H1 (cell line): Measurements from ENCODE around the gene AP4M1. TPM values are rescaled to one million over a fixed set of nuclear protein-coding genes. Genes with fewer than 3 reads are reported as not detected.

ENCODE experiments used
- CTCF ChIA-PET: fragments of 300-600 bp; sonication (Branson Sonifier 250); formaldehyde crosslinking; loops from one replicate; lab custom pipeline; 2021; ENCODE audit not compliant: partially characterized antibody; lab: Charles Lee
- POLR2A ChIA-PET: fragments of 300-600 bp; sonication (Branson Sonifier 250); formaldehyde crosslinking; loops from one replicate; lab custom pipeline; 2021; ENCODE audit warnings: inconsistent platforms; ENCODE audit not compliant: partially characterized antibody; lab: Charles Lee
- DNase-seq, 2 experiments: peaks; one replicate each; pipeline versions ENCODE4 v3.0.0 to v3.0.0-alpha.2; 2010 to 2022; ENCODE audit warnings: low spot score in 2 of 2, low read depth in 1 of 2, mixed read lengths in 1 of 2
- FAIRE-seq: peaks from 2 replicates; lab custom pipeline; 2011; peaks lifted over from hg19 to GRCh38; lab: Jason Lieb, UNC
- H2AFZ ChIP-seq: 2 replicates; pipeline ENCODE4 v1.8.1; 2012; ENCODE audit warnings: low read length, inconsistent platforms
- H2AK5ac ChIP-seq: 2 replicates; pipeline ENCODE4 v1.6.1; 2013; ENCODE audit warnings: low read depth, low read length
- H2BK120ac ChIP-seq: replicated peaks from 2 replicates; pipeline ENCODE3; 2013; ENCODE audit warnings: low read depth, low read length, inconsistent platforms
- H2BK12ac ChIP-seq: 2 replicates; pipeline ENCODE4 v1.6.1; 2013; ENCODE audit warnings: low read depth, low read length
- H2BK15ac ChIP-seq: 2 replicates; pipeline ENCODE4 v1.6.1; 2013; ENCODE audit warnings: low read length
- H2BK20ac ChIP-seq: 2 replicates; pipeline ENCODE4 v1.6.1; 2013; ENCODE audit warnings: low read length
- H2BK5ac ChIP-seq: 2 replicates; pipeline ENCODE4 v1.6.1; 2013; ENCODE audit warnings: low read depth, low read length
- H3K14ac ChIP-seq: 2 replicates; pipeline ENCODE4 v1.6.1; 2013; ENCODE audit warnings: inconsistent platforms; ENCODE audit not compliant: insufficient read length
- H3K18ac ChIP-seq: 2 replicates; pipeline ENCODE4 v1.6.1; 2013; ENCODE audit warnings: low read length; ENCODE audit errors: extremely low read depth
- H3K23ac ChIP-seq: 2 replicates; pipeline ENCODE4 v1.6.1; 2013; ENCODE audit warnings: inconsistent platforms; ENCODE audit not compliant: insufficient read length
- H3K23me2 ChIP-seq: 2 replicates; pipeline ENCODE4 v1.6.1; 2013; ENCODE audit warnings: low read depth, low read length
- H3K27ac ChIP-seq: 2 replicates; pipeline ENCODE4 v1.6.1; 2011; ENCODE audit warnings: low read depth, low read length, inconsistent platforms
- H3K27me3 ChIP-seq, 4 experiments: replicated peaks in 1 of 4; 1 replicate in 1 of 4; 2 replicates in 3 of 4; pipeline versions ENCODE4 v1.6.1 to v1.8.1; 2011 to 2013; ENCODE audit warnings: low read length in 3 of 4, mild to moderate bottlenecking in 3 of 4, inconsistent platforms in 2 of 4, mixed read lengths in 2 of 4, moderate library complexity in 1 of 4; ENCODE audit not compliant: control insufficient read depth in 3 of 4, insufficient read depth in 3 of 4; ENCODE audit errors: extremely low read depth in 1 of 4
- H3K36me3 ChIP-seq, 4 experiments: 2 replicates each; pipeline versions ENCODE4 v1.6.1 to v1.8.1; 2011 to 2013; ENCODE audit warnings: mild to moderate bottlenecking in 4 of 4, low read length in 3 of 4, moderate library complexity in 2 of 4, control low read depth in 1 of 4, inconsistent platforms in 1 of 4; ENCODE audit not compliant: insufficient read depth in 4 of 4, control insufficient read depth in 2 of 4
- H3K4ac ChIP-seq: replicated peaks from 2 replicates; pipeline ENCODE3; 2013; ENCODE audit warnings: low read length, low read depth, mixed read lengths, inconsistent platforms; ENCODE audit not compliant: insufficient read length
- H3K4me1 ChIP-seq, 4 experiments: replicated peaks in 1 of 4; 1 replicate in 1 of 4; 2 replicates in 3 of 4; pipeline versions ENCODE4 v1.6.1 to v1.8.1; 2011 to 2013; ENCODE audit warnings: low read length in 3 of 4, inconsistent platforms in 2 of 4, mixed read lengths in 1 of 4; ENCODE audit not compliant: insufficient read depth in 4 of 4, control insufficient read depth in 3 of 4
- H3K4me2 ChIP-seq, 2 experiments: 2 replicates each; pipeline versions ENCODE4 v1.6.1 to v1.8.1; 2011 to 2013; ENCODE audit warnings: low read depth in 2 of 2, low read length in 2 of 2, control low read depth in 1 of 2, inconsistent platforms in 1 of 2, mild to moderate bottlenecking in 1 of 2; ENCODE audit not compliant: insufficient read depth in 1 of 2
- H3K4me3 ChIP-seq, 4 experiments: fragments of 200-600, 300-600 bp in 1 of 4; sonication (generic), shearing (Covaris generic), sonication (Bioruptor Twin) in 1 of 4; 2 replicates each; pipeline versions ENCODE4 v1.5.1 to v1.8.1; 2011 to 2016; ENCODE audit warnings: low read length in 4 of 4, low read depth in 3 of 4, control low read depth in 2 of 4, inconsistent platforms in 2 of 4, mild to moderate bottlenecking in 2 of 4, mixed read lengths in 1 of 4, moderate library complexity in 1 of 4; ENCODE audit not compliant: insufficient read depth in 2 of 4; ENCODE audit errors: extremely low read depth in 1 of 4
- H3K56ac ChIP-seq: replicated peaks from 2 replicates; pipeline ENCODE3; 2013; ENCODE audit warnings: low read depth, mild to moderate bottlenecking, mixed read lengths, low read length, inconsistent platforms; ENCODE audit not compliant: insufficient read length
- H3K79me1 ChIP-seq: 2 replicates; pipeline ENCODE4 v1.6.1; 2013; ENCODE audit warnings: low read depth, low read length, control low read depth
- H3K79me2 ChIP-seq, 2 experiments: 2 replicates each; pipeline versions ENCODE4 v1.6.1 to v1.8.1; 2012 to 2013; ENCODE audit warnings: low read length in 2 of 2, mild to moderate bottlenecking in 2 of 2, inconsistent platforms in 1 of 2; ENCODE audit not compliant: insufficient read depth in 2 of 2, control insufficient read depth in 1 of 2
- H3K9ac ChIP-seq, 4 experiments: replicated peaks in 1 of 4; 1 replicate in 1 of 4; 2 replicates in 3 of 4; pipeline versions ENCODE4 v1.6.1 to v1.8.1; 2011 to 2013; ENCODE audit warnings: low read depth in 3 of 4, low read length in 3 of 4, control low read depth in 2 of 4, mild to moderate bottlenecking in 2 of 4, moderate library complexity in 2 of 4, inconsistent platforms in 1 of 4; ENCODE audit errors: extremely low read depth in 1 of 4
- H3K9me3 ChIP-seq, 2 experiments: 2 replicates each; pipeline versions ENCODE4 v1.6.1 to v1.8.1; 2012 to 2013; ENCODE audit warnings: mild to moderate bottlenecking in 2 of 2, moderate library complexity in 2 of 2, control low read depth in 1 of 2, inconsistent platforms in 1 of 2, low read depth in 1 of 2, low read length in 1 of 2, mixed read lengths in 1 of 2; ENCODE audit not compliant: insufficient read depth in 2 of 2
- H4K20me1 ChIP-seq, 2 experiments: replicated peaks in 1 of 2; 2 replicates each; pipeline versions ENCODE3 to v1.8.1; 2011 to 2013; ENCODE audit warnings: inconsistent platforms in 2 of 2, low read length in 2 of 2, mild to moderate bottlenecking in 1 of 2; ENCODE audit not compliant: insufficient read depth in 2 of 2, control insufficient read depth in 1 of 2
- H4K5ac ChIP-seq: 2 replicates; pipeline ENCODE4 v1.6.1; 2013; ENCODE audit warnings: low read length, low read depth, mixed read lengths, inconsistent platforms; ENCODE audit not compliant: insufficient read length
- H4K8ac ChIP-seq: 2 replicates; pipeline ENCODE4 v1.8.0; 2013; ENCODE audit warnings: mild to moderate bottlenecking, moderate library complexity, low read length, inconsistent platforms; ENCODE audit not compliant: insufficient read depth; ENCODE audit errors: extremely low read depth
- H4K91ac ChIP-seq: replicated peaks from 2 replicates; pipeline ENCODE3; 2013; ENCODE audit warnings: low read length, mixed read lengths, inconsistent platforms; ENCODE audit not compliant: insufficient read length
- EGR1 ChIP-seq: IDR thresholded peaks from 2 replicates; pipeline ENCODE4 v1.6.1; 2011; ENCODE audit warnings: low read depth, low read length, borderline replicate concordance
- POLR2A ChIP-seq, 2 experiments: IDR thresholded peaks; 1 replicate in 1 of 2; 2 replicates in 1 of 2; pipeline ENCODE4 v1.6.1; 2011; ENCODE audit warnings: low read depth in 2 of 2, low read length in 2 of 2, mild to moderate bottlenecking in 2 of 2; ENCODE audit errors: control extremely low read depth in 1 of 2
- WGBS, 2 experiments: shearing (Covaris generic) in 1 of 2; methylation state at CpG; one replicate each; pipeline versions ENCODE4 v1.1.6 to v1.1.7; 2013 to 2015; ENCODE audit warnings: low lambda C conversion rate in 2 of 2, mixed read lengths in 2 of 2, inconsistent platforms in 1 of 2, low coverage in 1 of 2, missing lambda C conversion rate in 1 of 2; ENCODE audit not compliant: insufficient replicate concordance in 2 of 2, insufficient coverage in 1 of 2, insufficient read length in 1 of 2; ENCODE audit errors: extremely low coverage in 1 of 2, missing lambda C conversion rate in 1 of 2; 5-methylcytosine and 5-hydroxymethylcytosine counted together
- polyA plus RNA-seq, 7 experiments: library from polyadenylated mRNA; depleted of rRNA in 3 of 7; stranded (reverse) in 5 of 7; unstranded in 2 of 7; fragments of >200 nt in 5 of 7; fragments of 200-250 nt in 2 of 7; gene quantifications; 1 replicate in 5 of 7; 2 replicates in 1 of 7; 4 replicates in 1 of 7; pipeline versions ENCODE4 v1.2.1 to v1.2.3, GENCODE V29; 2011 to 2013; ENCODE audit warnings: missing spikeins in 2 of 7, mixed read lengths in 2 of 7
- total RNA-seq: library from RNA; stranded (reverse); fragmentation: NEBNext Ultra II Directional; extraction: Animal tissue kit (Norgen Biotek cat#: 25700); gene quantifications from 2 replicates; pipeline ENCODE4 v1.2.1, GENCODE V29; 2021

AP4M1 gene
- total and polyA plus RNA-seq, 2 of the 8 experiments (the other 6 are each of a cell fraction or from before 2014, with no cell fraction given), result 15.2 to 16.6 TPM

DNA sequence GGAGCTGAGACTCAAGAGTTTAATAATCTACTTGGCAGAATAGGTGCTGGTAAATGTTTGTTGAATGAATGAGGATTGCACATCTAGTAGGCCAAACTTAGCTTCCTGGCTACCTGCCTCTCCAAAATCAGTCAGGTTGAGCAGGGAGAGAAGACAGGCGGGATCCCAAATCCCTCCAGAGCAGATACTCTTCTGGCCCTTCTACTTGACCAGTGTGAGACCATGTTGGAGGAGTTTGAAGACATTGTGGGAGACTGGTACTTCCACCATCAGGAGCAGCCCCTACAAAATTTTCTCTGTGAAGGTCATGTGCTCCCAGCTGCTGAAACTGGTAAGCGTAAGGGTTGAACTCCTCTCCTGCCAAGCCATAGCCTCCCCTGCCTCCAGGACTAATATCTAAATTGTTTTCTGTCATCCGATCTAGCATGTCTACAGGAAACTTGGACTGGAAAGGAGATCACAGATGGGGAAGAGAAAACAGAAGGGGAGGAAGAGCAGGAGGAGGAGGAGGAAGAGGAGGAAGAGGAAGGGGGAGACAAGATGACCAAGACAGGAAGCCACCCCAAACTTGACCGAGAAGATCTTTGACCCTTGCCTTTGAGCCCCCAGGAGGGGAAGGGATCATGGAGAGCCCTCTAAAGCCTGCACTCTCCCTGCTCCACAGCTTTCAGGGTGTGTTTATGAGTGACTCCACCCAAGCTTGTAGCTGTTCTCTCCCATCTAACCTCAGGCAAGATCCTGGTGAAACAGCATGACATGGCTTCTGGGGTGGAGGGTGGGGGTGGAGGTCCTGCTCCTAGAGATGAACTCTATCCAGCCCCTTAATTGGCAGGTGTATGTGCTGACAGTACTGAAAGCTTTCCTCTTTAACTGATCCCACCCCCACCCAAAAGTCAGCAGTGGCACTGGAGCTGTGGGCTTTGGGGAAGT is 23.1 kb downstream of the AP4M1 start:
- POLR2A ChIA-PET, result interaction anchor here (1.4 to 19.1 kb wide), 9 partner anchors 9 to 57 kb away, joined by 3 to 414 read pairs (median 4); partner anchors contain the start of genes AP4M1 and MCM7
- WGBS, 2 experiments, result 95% methylated on average over 4 of the region's 4 CpGs; no CpG with 5 or more reads in 1 of the 2 experiments
- CTCF ChIA-PET, result interaction anchor here (0.7 to 5.3 kb wide), 7 partner anchors 8 to 63 kb away, joined by 3 to 24 read pairs (median 4); partner anchors contain the start of genes AP4M1 and MCM7

More for the DNA sequence above, 23.1 kb downstream of the AP4M1 start:
- Histone ChIP-seq H2AK5ac (no peak overlapping the region), H4K5ac (no peak overlapping the region), H2BK12ac (no peak overlapping the region), H2BK20ac (no peak overlapping the region), H3K4me3 (no peak overlapping the region), H4K8ac (no peak overlapping the region), H4K91ac (no peak overlapping the region), H3K4me1 (peaks cover 0 to 13% (median 1%) of the 10 kb centered on the region in 4 experiments; a peak in 4 of 7 replicates), H4K20me1 (no peaks in the 10 kb centered on the region), H3K23me2 (peaks cover 15% of the 10 kb centered on the region), H3K56ac (no peak overlapping the region), H3K4me2 (no peak overlapping the region), H3K9me3 (no peaks in the 10 kb centered on the region), H3K27me3 (peaks cover 0 to 11% (median 0%) of the 10 kb centered on the region in 4 experiments; a peak in 2 of 7 replicates), H3K9ac (no peak overlapping the region), H3K14ac (no peak overlapping the region), H3K27ac (no peak overlapping the region), H2BK120ac (no peak overlapping the region), H2BK5ac (no peak overlapping the region), H2AFZ (no peak overlapping the region), H3K79me2 (no peaks in the 10 kb centered on the region; a peak in 1 of 4 replicates), H3K4ac (no peak overlapping the region), H3K23ac (no peak overlapping the region), H3K36me3 (no peaks in the 10 kb centered on the region), H3K79me1 (0 out of 2 replicates have a peak, but pooled peaks cover 2% of the 10 kb centered on the region), H3K18ac (no peak overlapping the region)
- FAIRE-seq (no peak), DNase-seq (no peak)
- TF ChIP-seq POLR2A (IDR thresholded peaks at IDR 0.05; ENCODE audit: control extremely low read depth in 1 of 2, low read depth in 2 of 2, low read length in 2 of 2) (peak in 1 of 2 experiments; percentile 42; a peak in 1 of 3 replicates), EGR1 (no peak)
- TF ChIP-seq, all 59 proteins: peak for 1
- H2BK15ac ChIP-seq, result no peak overlapping the region
